Mesangial cell (primary cell): ENCODE data around the gene EDC3. TPM values are rescaled to one million over a fixed set of nuclear protein-coding genes. Genes with fewer than 3 reads are reported as not detected.

Experiments
- total RNA-seq: library from RNA; depleted of rRNA; stranded (reverse); fragments of >200 nt; gene quantifications from 2 replicates; pipeline ENCODE4 v1.2.3, GENCODE V29; 2015

EDC3 gene
- 14.1 and 15.6 TPM in 2 replicates for total RNA-seq

DNA sequence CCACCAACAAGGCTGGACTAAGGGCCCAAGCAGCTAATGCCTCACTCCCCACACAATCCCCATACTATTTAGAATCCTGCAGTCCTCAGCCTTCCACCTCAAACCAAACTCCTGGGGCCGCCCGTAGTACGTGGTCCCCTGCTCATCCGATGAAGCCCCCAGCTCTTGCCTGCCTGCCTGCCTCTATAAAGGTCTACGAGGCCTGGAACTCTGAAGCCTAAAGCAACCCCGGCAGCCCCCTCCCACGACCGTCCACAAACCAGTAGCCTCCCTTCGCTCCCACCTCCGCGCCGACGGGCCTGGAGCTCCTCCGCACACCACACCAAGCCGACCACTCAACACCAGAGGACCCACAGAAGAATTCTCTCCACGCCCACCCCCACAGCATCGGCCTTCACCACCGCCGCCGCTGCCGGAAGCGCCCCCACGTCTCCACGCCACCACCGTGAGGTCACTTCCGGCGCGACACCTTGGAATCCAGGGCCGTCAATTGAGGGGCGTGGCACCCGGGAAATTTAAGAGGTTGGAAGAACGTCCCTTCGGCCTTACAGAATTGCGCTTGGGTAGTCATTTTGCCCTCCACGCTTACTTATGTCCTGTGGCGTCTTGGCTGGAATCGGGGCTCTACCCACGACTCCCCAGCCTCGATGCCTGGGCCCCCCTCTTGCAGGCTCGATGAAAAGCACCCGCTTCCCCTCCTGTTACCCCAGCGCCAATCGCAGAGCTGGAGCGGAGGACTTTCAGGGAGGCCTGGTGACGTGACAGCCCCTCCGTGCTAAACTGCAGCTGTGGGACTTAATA is at the start of gene EDC3:
TSS of gene EDC3 (minus strand) at position 428 of the 801 bp plus-strand sequence. CDS start 20,900 bp downstream, outside the sequence.

DNA sequence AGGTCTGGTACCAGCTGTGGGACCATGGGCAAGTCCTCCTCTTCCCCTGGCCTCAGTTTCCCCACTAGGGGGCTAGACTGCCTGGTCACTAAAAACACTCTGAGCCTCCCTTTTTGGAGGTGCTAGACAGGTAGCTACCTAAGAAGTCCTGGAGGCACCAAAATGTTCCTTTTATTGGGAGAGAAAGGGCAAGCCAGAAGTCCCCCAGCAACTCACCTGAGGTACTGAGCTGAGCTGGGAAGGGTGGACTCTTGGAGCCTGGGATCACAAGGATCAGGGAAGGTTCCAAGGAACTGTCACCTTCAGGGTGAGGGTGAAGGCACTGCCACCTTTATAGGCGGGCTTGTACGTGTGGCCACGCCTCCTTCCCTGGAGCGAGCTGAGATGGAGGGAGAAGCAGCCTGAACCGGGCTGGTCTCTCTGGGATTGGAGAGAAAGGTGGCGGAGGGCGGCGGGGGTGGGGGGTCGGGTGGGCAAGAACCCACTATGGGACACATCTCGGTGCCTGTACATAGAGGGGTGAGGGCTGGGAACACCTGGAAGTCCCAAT is 29.5 kb upstream of the EDC3 start, which contains the start of gene CYP1A1:
TSS of gene CYP1A1 (minus strand) at position 304 of the 550 bp plus-strand sequence. CDS start 2,431 bp downstream, outside the sequence.

GRCh38 chr15:74615508-74616365 is 80.1 kb downstream of the EDC3 start, which contains the start of gene CLK3:
CLK3 (plus strand) TSS chr15:74615836; CDS start chr15:74619197, 3,361 bp downstream.

Other genes starting within 250 kb of the EDC3 start
- 64.4 and 64.9 TPM in 2 replicates for gene UBL7, start 234.9 kb downstream of the EDC3 start, total RNA-seq
- gene ARID3B, start 154.8 kb downstream of the EDC3 start, total RNA-seq: 3.7 and 7.0 TPM in 2 replicates
- gene CLK3, start 80.2 kb downstream of the EDC3 start, total RNA-seq: 55.5 and 71.5 TPM in 2 replicates
- gene CYP1A1, start 29.5 kb upstream of the EDC3 start, total RNA-seq: not detected in 2 replicates
- gene CYP1A2, start 52.8 kb upstream of the EDC3 start, total RNA-seq: not detected in 2 replicates
- 34.4 and 40.1 TPM in 2 replicates for gene CSK, start 86.1 kb upstream of the EDC3 start, total RNA-seq
- gene LMAN1L, start 116.8 kb upstream of the EDC3 start, total RNA-seq: not detected in 2 replicates
- not detected in 2 replicates for gene CPLX3, start 130.6 kb upstream of the EDC3 start, total RNA-seq
- 18.6 and 31.4 TPM in 2 replicates for gene ULK3, start 147.1 kb upstream of the EDC3 start, total RNA-seq
- 58.2 and 76.9 TPM in 2 replicates for gene SCAMP2, start 177.3 kb upstream of the EDC3 start, total RNA-seq
- 61.3 and 68.7 TPM in 2 replicates for gene MPI, start 194.0 kb upstream of the EDC3 start, total RNA-seq
- gene FAM219B, start 210.8 kb upstream of the EDC3 start, total RNA-seq: 32.1 and 39.7 TPM in 2 replicates
- 168 and 220 TPM in 2 replicates for gene COX5A, start 242.0 kb upstream of the EDC3 start, total RNA-seq